ENCODE measurements around the gene LMOD1.

GRCh38 chr1:201925301-201925567 lies 21.1 kb downstream of the LMOD1 start:
- TF ChIP-seq CTCF (conservative IDR thresholded peaks at IDR 0.05 in 1 of 2, IDR thresholded peaks at IDR 0.05 in 1 of 2; ENCODE audit: low read depth in 1 of 2, low read length in 2 of 2): no peak
- TF ChIP-seq EZH2 (IDR thresholded peaks at IDR 0.05; ENCODE audit: low read length, missing control alignments): no peak

Data from fibroblast of lung (primary cell).